ENCODE measurements around the gene TIGD7. TPM values are rescaled to one million over a fixed set of nuclear protein-coding genes. Genes with fewer than 3 reads are reported as not detected.

Gene TIGD7
- total RNA-seq, 1 donor from 2014 or later = 7.1 TPM

DNA sequence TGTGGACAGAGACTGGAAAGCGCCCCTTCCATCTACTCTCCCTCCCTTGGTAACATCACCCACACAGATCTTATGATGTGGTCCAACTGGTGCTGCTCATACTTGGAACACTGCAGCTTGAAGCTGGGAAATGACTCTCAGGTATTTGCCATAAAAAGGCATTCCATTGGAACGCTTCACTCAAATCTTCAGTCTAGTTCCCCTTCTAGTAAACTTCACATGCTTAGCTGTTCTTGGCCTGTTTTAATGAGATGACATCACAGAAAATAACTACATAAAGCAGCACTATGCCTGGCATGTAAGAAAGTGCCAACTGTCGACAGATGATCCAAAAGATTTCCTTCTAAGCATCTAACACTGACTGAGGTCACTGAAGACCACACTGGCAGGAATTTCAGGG is 12.6 kb downstream of the TIGD7 start:
- Mint-ChIP-seq H3K4me1 (ENCODE audit: low read depth) (no peaks in the 10 kb centered on the region), H3K27me3 (ENCODE audit: low read depth) (no peaks in the 10 kb centered on the region), H3K36me3 (ENCODE audit: low read depth) (peaks cover 78% of the 10 kb centered on the region), H3K9me3 (ENCODE audit: low read depth) (peaks cover 64% of the 10 kb centered on the region), H3K4me3 (ENCODE audit: unreplicated experiment) (no peak overlapping the region), H3K27ac (ENCODE audit: unreplicated experiment) (no peak overlapping the region)
- TF ChIP-seq, protein P1, sequence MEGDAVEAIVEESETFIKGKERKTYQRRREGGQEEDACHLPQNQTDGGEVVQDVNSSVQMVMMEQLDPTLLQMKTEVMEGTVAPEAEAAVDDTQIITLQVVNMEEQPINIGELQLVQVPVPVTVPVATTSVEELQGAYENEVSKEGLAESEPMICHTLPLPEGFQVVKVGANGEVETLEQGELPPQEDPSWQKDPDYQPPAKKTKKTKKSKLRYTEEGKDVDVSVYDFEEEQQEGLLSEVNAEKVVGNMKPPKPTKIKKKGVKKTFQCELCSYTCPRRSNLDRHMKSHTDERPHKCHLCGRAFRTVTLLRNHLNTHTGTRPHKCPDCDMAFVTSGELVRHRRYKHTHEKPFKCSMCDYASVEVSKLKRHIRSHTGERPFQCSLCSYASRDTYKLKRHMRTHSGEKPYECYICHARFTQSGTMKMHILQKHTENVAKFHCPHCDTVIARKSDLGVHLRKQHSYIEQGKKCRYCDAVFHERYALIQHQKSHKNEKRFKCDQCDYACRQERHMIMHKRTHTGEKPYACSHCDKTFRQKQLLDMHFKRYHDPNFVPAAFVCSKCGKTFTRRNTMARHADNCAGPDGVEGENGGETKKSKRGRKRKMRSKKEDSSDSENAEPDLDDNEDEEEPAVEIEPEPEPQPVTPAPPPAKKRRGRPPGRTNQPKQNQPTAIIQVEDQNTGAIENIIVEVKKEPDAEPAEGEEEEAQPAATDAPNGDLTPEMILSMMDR (IDR thresholded peaks at IDR 0.05) = no peak
- no peak for DNase-seq (ENCODE audit: low spot score)

DNA sequence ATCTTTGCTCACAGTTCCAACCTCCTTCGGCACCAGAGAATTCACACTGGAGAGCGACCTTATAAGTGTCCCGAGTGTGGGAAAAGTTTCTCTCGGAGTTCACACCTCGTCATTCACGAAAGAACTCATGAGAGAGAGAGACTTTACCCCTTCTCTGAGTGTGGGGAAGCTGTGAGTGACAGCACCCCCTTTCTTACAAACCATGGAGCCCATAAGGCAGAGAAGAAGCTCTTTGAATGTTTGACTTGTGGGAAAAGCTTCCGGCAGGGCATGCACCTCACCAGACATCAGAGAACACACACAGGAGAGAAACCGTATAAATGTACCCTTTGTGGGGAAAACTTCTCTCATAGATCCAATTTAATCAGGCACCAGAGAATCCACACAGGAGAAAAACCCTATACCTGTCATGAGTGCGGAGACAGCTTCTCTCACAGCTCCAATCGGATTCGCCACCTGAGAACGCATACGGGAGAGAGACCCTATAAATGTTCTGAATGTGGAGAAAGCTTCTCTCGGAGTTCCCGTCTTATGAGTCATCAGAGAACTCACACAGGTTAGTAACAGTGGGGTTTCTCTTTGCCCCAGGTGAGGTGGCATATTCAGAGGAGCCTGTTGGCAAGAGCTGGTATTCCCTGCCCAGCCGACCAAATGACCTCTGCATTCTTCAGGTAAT is 15.1 kb downstream of the TIGD7 start:
- TF ChIP-seq, protein P1 (IDR thresholded peaks at IDR 0.05) = no peak
- Mint-ChIP-seq H3K27ac (ENCODE audit: unreplicated experiment) (no peak overlapping the region), H3K36me3 (ENCODE audit: low read depth) (peaks cover 84% of the 10 kb centered on the region), H3K9me3 (ENCODE audit: low read depth) (peaks cover 63% of the 10 kb centered on the region), H3K27me3 (ENCODE audit: low read depth) (no peaks in the 10 kb centered on the region), H3K4me3 (ENCODE audit: unreplicated experiment) (no peak overlapping the region), H3K4me1 (ENCODE audit: low read depth) (peaks cover 11% of the 10 kb centered on the region)
- DNase-seq (ENCODE audit: low spot score) = no peak

DNA sequence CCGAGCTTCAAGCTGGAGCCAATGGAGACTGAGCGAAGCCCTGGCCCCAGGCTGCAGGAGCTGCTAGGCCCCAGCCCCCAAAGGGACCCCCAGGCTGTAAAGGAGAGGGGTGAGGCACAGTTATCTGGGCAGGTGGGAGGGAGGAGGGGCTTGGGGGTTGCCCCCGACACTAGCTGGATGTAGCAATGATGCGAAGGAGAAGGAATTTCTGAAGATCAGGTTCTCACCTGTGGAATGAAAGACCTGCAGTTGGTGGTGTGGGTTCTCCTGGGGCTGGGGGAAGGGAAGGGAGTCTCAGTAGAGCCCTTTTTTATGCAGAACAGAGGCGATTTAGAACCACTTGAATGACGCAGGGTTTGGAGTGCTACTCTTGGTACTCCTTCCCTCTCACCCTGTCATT is 20.1 kb downstream of the TIGD7 start:
- H3K9me3 Mint-ChIP-seq (ENCODE audit: low read depth) = peaks cover 27% of the 10 kb centered on the region
- peak overlapping the region; percentile 93 for H3K4me3 Mint-ChIP-seq (ENCODE audit: unreplicated experiment)
- DNase-seq (ENCODE audit: low spot score) = no peak
- H3K36me3 Mint-ChIP-seq (ENCODE audit: low read depth) = peaks cover 41% of the 10 kb centered on the region
- H3K4me1 Mint-ChIP-seq (ENCODE audit: low read depth) = peaks cover 29% of the 10 kb centered on the region
- TF ChIP-seq, protein P1 (IDR thresholded peaks at IDR 0.05) = no peak
- peak overlapping the region; percentile 49 for H3K27ac Mint-ChIP-seq (ENCODE audit: unreplicated experiment)
- H3K27me3 Mint-ChIP-seq (ENCODE audit: low read depth) = no peaks in the 10 kb centered on the region

DNA sequence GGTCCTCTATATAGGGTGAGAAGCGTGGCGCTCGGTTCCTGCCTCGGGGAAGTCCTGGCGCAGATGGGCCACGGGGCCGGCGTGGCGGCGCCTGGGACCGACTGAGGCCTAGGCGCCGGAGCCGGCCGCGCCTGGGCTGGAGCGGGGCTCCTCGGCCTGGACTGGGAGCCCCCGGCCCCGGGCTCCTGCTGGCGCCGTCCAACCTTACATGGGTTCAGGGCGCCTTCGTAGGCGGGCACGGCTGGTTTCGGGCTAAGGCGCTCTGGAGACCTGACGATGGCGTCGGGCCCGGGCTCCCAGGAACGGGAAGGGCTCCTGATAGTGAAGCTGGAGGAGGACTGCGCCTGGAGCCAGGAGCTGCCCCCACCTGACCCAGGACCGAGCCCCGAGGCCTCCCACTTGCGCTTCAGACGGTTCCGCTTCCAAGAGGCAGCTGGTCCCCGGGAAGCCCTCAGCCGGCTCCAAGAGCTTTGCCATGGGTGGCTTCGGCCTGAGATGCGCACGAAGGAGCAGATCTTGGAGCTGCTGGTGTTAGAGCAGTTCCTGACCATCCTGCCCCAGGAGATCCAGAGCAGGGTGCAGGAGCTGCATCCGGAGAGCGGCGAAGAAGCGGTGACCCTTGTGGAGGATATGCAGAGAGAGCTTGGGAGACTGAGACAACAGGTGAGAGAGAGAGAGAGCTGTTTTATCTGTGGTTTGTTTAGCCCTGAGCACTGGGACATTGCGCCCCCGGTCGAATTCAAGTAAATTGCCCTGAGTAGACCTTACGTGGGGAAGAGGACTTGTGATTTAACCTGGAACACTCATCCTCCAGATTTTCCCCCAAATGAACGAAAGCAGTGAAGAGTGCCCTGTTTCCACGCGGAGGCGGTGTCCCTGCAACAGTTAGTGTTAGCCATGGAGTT is 21.4 kb downstream of the TIGD7 start:
- H3K27me3 Mint-ChIP-seq (ENCODE audit: low read depth) = no peaks in the 10 kb centered on the region
- H3K9me3 Mint-ChIP-seq (ENCODE audit: low read depth) = peaks cover 18% of the 10 kb centered on the region
- H3K36me3 Mint-ChIP-seq (ENCODE audit: low read depth) = peaks cover 30% of the 10 kb centered on the region
- peak overlapping the region; percentile 93 for H3K4me3 Mint-ChIP-seq (ENCODE audit: unreplicated experiment)
- peak overlapping the region; percentile 99 for H3K27ac Mint-ChIP-seq (ENCODE audit: unreplicated experiment)
- no peak for DNase-seq (ENCODE audit: low spot score)
- TF ChIP-seq, protein P1 (IDR thresholded peaks at IDR 0.05) = no peak
- peaks cover 29% of the 10 kb centered on the region for H3K4me1 Mint-ChIP-seq (ENCODE audit: low read depth)

DNA sequence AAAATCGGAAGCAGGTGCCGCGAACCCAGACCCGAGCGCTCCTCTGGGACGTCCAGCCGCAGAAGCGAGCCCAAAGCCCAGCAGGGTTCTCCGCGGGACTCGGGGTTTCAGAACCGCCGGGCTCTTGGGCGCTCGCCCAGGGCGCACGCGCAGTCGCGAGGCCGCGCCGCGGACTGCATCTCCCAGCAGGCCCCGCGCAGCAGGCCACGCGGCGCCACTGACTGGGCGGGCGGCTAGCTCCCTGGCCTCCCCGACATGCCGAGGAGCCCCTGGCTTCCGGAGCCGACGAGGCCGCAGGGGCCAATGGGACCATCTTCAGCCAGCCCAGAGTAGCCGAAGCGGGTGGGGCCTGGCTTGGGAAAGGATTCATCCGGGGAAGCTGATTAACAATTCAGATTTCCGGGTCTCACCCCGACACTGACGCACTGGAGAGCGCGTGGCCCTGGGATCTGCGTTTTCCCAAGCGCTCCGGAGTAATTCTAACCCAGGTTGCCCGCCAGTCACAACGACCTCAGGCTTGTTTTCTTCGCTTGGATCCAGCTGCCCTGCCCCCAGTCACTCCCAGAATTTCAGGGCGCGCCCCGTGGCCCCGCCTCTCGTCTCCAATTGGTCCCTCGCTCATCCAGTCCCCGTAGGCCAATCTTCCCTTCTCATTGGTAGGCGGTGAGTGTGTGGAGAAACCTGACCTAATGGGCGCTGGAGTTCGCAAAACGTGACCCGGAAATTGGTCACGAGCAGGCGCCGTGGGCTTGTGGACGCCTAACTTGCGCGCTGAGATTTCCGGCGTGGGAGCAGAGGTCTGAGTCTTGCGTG is 22.3 kb downstream of the TIGD7 start, which contains the start of gene ZNF263:
Gene ZNF263, plus strand, starts transcription at position 762 of the 813 bp plus-strand sequence. CDS start 328 bp downstream, outside the sequence.
- peaks cover 23% of the 10 kb centered on the region for H3K36me3 Mint-ChIP-seq (ENCODE audit: low read depth)
- H3K27me3 Mint-ChIP-seq (ENCODE audit: low read depth) = no peaks in the 10 kb centered on the region
- peaks cover 15% of the 10 kb centered on the region for H3K9me3 Mint-ChIP-seq (ENCODE audit: low read depth)
- peak within 1 kb of the TSS; percentile 99 for H3K27ac Mint-ChIP-seq (ENCODE audit: unreplicated experiment)
- peak; percentile 97 for DNase-seq (ENCODE audit: low spot score)
- peaks cover 29% of the 10 kb centered on the region for H3K4me1 Mint-ChIP-seq (ENCODE audit: low read depth)
- TF ChIP-seq, protein P1 (IDR thresholded peaks at IDR 0.05) = no peak
- peak within 1 kb of the TSS; percentile 93 for H3K4me3 Mint-ChIP-seq (ENCODE audit: unreplicated experiment)
